ENCODE data around the gene RAB37. TPM values are rescaled to one million over a fixed set of nuclear protein-coding genes. Genes with fewer than 3 reads are reported as not detected.

Gene RAB37
- total RNA-seq, 4 donors from 2014 or later = 0.48 to 3.0 (median 1.4) TPM

GRCh38 chr17:74732042-74732867, 4.8 kb upstream of the RAB37 start:
- no peak for TF ChIP-seq CTCF (IDR thresholded peaks at IDR 0.05)
- DNase-seq (ENCODE audit: low spot score) (no peak), ATAC-seq (ENCODE audit: low FRiP score) (no peak)

GRCh38 chr17:74733365-74734122, 3.5 kb upstream of the RAB37 start:
- no peak for DNase-seq (ENCODE audit: low spot score)
- TF ChIP-seq CTCF (IDR thresholded peaks at IDR 0.05) = no peak
- ATAC-seq (ENCODE audit: low FRiP score) = no peak

- ATAC-seq (ENCODE audit: low FRiP score) (no peak), DNase-seq (ENCODE audit: low spot score) (no peak)
- no peak for TF ChIP-seq CTCF (IDR thresholded peaks at IDR 0.05)
Observed at GRCh38 chr17:74734256-74734655, 2.8 kb upstream of the RAB37 start.

- DNase-seq (ENCODE audit: low spot score) (no peak), ATAC-seq (ENCODE audit: low FRiP score) (no peak)
- TF ChIP-seq CTCF (IDR thresholded peaks at IDR 0.05) = no peak
Observed at GRCh38 chr17:74737299-74738050, 419 bp downstream of the RAB37 start.

GRCh38 chr17:74738051-74738996, 1.3 kb downstream of the RAB37 start:
- no peak for ATAC-seq (ENCODE audit: low FRiP score)
- TF ChIP-seq CTCF (IDR thresholded peaks at IDR 0.05) = no peak
- no peak for DNase-seq (ENCODE audit: low spot score)

- DNase-seq (ENCODE audit: low spot score) (no peak), ATAC-seq (ENCODE audit: low FRiP score) (no peak)
- TF ChIP-seq CTCF (IDR thresholded peaks at IDR 0.05) = no peak
Observed at GRCh38 chr17:74739227-74739831, 2.3 kb downstream of the RAB37 start.

Measured in omental fat pad (tissue), 4 donors.